HG02973 (cell line): ENCODE results near the gene CENPF.

Source experiments
- ATAC-seq: cut with Tn5 transposase; IDR thresholded peaks from one replicate; pipeline ENCODE4 v1.9.1; 2021; ENCODE audit warnings: moderate library complexity; ENCODE audit not compliant: unreplicated experiment

The CENPF gene

GRCh38 chr1:214615109-214615508 lies 12.1 kb downstream of the CENPF start:
- ATAC-seq, result no peak

- ATAC-seq, result no peak
Observed at GRCh38 chr1:214615871-214616270, 12.9 kb downstream of the CENPF start.

DNA sequence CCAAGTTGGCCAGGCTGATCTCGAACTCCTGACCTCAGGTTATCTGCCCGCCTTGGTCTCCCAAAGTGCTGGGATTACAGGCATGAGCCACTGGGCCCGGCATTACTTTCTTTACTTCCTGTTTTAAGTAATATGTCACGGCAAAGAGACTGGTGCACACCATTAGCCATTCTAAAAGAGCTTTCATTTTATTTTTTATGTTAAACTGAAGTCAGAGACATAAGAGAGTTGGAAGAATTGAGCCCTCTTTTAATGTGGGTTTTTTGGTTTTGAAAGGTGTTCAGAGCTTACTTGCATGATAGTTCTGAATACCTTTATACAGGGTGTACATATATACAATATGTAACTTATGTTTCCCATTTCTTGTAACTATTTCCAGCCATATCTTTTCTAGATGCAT lies 14.3 kb downstream of the CENPF start:
- no peak for ATAC-seq

DNA sequence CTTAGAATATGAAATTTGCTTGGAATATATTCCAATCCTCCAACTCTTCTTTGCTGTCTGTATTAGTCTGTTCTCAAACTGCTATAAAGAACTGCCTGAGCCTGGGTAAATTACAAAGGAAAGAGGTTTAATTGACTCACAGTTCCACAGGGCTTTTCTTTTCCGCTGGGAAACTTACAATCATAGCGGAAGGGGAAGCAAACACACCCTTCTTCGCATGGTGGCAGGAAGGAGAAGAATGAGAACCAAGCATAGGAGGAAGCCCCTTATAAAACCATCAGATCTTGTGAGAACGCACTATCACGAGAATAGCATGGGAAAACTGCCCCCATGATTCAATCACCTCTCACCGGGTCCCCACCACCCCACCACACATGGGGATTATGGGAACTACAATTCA lies 14.8 kb downstream of the CENPF start:
- ATAC-seq, result no peak

- ATAC-seq, result no peak
Observed at GRCh38 chr1:214621236-214621635, 18.2 kb downstream of the CENPF start.

DNA sequence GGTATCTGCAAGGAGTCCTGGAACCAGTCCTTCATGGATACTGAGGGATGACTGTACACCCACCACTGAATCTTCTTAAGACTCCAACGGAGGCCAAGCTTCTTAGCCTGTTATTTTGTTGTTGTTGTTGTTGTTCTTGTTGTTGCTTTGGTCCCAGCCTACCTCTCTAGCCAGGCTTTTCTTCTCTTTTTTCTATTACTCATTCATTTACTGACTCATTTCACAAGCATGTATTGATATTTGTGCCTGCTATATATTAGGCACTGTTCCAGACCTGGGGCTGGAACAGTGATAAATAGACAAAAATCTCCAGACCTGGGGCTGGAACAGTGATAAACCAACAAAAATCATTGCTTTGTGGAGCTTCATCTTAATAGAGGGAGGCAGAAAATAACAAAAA lies 20.4 kb downstream of the CENPF start:
- peak; percentile 59 for ATAC-seq

DNA sequence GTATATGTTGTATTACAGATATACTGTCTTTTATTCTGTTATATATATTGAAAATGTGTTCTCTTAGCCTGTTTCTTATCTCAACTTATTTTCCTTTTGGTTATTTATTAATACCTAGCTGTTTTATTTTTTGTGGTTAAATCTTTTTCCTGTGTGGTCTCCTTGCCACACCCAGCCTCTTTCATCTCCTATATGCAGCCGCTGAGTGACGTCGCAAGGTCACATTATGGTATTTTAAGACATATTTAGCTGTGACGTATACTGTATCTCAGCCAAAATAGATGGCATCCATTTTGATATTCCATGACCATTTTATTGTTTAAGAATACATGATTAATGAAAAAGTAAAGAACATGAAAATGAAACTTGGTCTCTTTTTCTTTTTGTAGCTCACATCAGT lies 29.1 kb downstream of the CENPF start:
- no peak for ATAC-seq

DNA sequence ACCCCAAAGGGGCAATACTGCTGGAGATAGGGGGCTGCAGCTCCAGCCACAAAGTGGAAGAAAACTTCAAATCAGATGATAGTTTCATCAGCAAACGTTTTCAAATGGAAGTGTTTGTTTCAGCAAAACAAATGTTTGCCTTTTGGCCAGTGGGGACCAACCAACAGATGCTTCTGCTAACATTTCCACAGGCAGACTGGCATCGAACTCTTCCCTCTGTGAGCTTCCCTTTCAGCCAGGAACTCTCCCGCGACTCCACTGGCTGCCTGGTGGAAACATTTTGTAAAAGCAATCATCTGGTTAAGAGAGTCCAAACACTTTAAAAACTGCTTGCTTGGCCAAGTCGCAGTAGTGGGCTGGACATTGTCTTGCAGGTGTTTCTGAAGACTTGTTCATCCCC lies 30.7 kb downstream of the CENPF start:
- no peak for ATAC-seq

DNA sequence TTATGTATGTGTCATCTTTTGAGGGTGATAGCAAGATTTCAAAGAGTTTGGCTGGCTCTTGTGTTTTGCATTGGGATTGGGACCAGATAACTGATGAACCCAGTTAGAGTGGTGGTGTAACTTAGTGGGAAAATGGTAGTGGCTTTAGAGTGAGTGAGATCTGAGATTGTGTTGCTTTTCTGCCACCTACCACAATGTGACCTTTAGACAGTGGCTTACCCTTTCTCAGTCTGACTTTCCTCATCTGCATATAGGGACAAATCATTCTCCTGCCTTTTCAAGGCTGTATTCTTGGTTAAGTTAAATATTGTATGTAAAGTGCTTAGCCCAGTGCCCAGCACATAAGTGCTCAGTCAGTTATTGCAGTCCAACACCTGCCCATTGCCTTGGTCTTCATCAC lies 31.3 kb downstream of the CENPF start:
- no peak for ATAC-seq

DNA sequence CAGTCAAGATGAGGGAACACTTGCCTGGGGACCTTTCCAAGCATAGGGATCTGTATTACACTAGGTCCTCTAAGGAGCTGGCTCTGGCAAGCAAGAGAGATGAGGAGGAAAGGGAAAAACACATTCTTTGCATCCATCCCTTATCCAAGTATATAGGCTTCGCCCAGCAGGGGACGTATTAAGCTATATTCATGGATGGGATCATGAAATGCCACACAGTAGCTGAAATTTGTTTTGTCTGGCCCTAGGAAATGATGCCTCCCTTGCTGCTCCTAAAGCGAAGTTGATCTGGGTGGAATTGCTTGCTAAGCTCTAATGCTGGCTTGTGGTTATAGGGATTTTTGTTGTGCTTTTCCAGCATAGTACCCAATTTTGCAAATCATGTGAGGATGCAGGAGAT lies 32.1 kb downstream of the CENPF start:
- no peak for ATAC-seq

GRCh38 chr1:214635506-214635905 lies 32.5 kb downstream of the CENPF start:
- no peak for ATAC-seq

- ATAC-seq, result no peak
Observed at GRCh38 chr1:214636436-214636835, 33.4 kb downstream of the CENPF start.

GRCh38 chr1:214637125-214637524 lies 34.1 kb downstream of the CENPF start:
- ATAC-seq, result no peak

GRCh38 chr1:214637722-214638458 lies 34.9 kb downstream of the CENPF start:
- peak; percentile 70 for ATAC-seq

DNA sequence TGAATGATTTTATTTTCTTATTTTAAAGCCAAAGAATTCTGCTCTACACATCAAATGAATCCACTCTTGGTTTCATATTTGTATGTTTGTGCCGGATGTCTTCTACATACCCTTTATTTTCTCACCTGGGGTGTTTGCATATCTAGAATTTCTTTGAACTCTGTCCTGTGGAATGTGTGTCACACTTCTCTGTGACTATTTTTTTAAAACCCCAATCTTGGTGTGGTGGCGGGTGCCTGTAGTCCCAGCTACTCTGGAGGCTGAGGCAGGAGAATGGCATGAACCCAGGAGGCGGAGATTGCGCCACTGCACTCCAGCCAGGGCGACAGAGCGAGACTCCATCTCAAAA lies 35.4 kb downstream of the CENPF start:
- no peak for ATAC-seq

DNA sequence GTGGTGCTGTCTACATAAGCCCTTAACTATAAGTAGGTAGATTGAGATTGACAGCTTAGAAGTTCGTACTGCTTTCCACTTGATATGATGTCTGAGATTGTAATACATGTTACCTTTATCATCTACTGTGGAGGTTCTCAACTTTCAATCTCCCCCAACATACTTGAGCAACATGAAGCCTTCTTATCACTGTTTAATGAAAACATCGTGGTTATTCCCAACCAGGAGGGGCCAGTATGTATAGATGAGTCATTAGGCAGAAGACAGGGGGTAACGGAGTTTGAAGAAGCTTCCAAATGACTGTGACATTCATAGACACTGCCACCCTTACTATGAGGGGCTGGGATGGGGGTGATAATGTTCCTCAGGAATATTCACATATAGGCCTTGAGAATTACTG lies 36.0 kb downstream of the CENPF start:
- no peak for ATAC-seq

GRCh38 chr1:214640431-214641213 lies 37.6 kb downstream of the CENPF start:
- no peak for ATAC-seq

- no peak for ATAC-seq
Observed at GRCh38 chr1:214641214-214641895, 38.4 kb downstream of the CENPF start.

DNA sequence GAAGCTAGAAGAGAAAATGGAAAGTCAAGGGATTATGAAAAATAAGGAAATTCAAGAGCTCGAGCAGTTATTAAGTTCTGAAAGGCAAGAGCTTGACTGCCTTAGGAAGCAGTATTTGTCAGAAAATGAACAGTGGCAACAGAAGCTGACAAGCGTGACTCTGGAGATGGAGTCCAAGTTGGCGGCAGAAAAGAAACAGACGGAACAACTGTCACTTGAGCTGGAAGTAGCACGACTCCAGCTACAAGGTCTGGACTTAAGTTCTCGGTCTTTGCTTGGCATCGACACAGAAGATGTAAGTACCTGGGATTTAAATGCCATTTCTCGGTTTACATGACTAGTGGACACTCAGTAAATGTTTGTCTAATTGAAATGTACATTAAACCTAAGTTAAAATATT lies 40.0 kb downstream of the CENPF start:
- ATAC-seq, result no peak

DNA sequence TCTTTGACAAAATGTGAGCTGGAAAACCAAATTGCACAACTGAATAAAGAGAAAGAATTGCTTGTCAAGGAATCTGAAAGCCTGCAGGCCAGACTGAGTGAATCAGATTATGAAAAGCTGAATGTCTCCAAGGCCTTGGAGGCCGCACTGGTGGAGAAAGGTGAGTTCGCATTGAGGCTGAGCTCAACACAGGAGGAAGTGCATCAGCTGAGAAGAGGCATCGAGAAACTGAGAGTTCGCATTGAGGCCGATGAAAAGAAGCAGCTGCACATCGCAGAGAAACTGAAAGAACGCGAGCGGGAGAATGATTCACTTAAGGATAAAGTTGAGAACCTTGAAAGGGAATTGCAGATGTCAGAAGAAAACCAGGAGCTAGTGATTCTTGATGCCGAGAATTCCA lies 42.7 kb downstream of the CENPF start:
- ATAC-seq, result no peak

DNA sequence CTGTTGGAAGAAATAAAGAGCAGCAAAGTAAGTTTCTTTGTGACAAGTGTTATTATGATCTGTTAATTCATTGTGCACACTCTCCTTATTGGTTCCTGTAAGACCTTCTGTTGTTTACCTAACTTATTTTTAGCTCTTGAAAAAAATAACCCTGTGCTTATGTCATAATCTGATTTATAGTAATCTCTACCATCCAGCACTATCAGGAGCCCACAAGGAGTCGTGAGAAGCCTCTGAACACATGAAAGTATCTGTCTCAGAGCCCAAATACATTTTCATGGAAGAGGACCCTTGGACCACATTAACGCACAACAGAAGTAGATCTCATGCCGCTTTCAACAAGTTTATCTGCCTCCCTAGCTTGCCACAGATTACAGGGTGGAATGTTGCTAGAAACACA lies 45.8 kb downstream of the CENPF start:
- ATAC-seq, result no peak

DNA sequence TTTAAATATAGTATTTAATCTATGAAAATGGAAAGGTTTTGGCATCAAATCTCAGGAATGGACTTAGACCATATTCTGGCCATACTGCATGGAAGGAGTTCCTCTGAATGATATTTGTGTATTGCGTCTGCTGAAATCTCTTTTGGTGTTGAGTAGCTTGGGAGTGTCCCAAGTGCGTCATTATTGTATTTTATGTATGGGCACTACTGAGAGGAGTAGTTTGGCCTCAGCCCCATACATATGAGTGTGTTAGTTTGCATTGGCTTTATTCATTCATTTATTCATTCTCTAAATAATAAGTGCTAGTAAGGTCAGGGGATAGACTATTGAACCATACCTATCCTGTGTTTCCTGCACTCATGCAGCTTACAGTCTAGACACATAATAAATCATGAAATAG lies 46.6 kb downstream of the CENPF start:
- ATAC-seq, result no peak
